Upper lobe of left lung (tissue), 6 donors: ENCODE measurements around the gene SLC27A5. TPM values are rescaled to one million over a fixed set of nuclear protein-coding genes. Genes with fewer than 3 reads are reported as not detected.

ENCODE experiments used
- ATAC-seq, 2 donors: fragments of 200-7000 bp; cut with Tn5 transposase; one replicate each; pipeline ENCODE4 v1.9.1; 2022; ENCODE audit warnings: mild to moderate bottlenecking in 2 of 2, moderate library complexity in 2 of 2; ENCODE audit not compliant: low FRiP score in 2 of 2
- DNase-seq, 2 donors: peaks; one replicate each; pipeline ENCODE4 v3.0.0-alpha.2; 2019 to 2020
- H3K27ac ChIP-seq, 4 donors: fragments of 200-600 bp; sonication (generic); one replicate each; pipeline ENCODE4 v1.5.1; 2016 to 2019
- H3K27me3 ChIP-seq, 4 donors: fragments of 200-600 bp; sonication (generic); one replicate each; pipeline ENCODE4 v1.5.1; 2017 to 2019
- H3K36me3 ChIP-seq, 4 donors: fragments of 200-600 bp; sonication (generic); one replicate each; pipeline ENCODE4 v1.5.1; 2016 to 2019
- H3K4me1 ChIP-seq, 4 donors: fragments of 200-600 bp; sonication (generic); one replicate each; pipeline ENCODE4 v1.5.1; 2018 to 2019
- H3K4me3 ChIP-seq, 4 donors: fragments of 200-600 bp; sonication (generic); one replicate each; pipeline ENCODE4 v1.5.1; 2017 to 2019; ENCODE audit warnings: mild to moderate bottlenecking in 2 of 4, moderate library complexity in 1 of 4
- H3K9me3 ChIP-seq, 4 donors: fragments of 200-600 bp; sonication (generic); one replicate each; pipeline ENCODE4 v1.5.1; 2018 to 2019
- CTCF ChIP-seq, 6 experiments: fragments of 450-650 bp in 4 of 6; fragments of 200-600 bp in 2 of 6; sonication (generic) in 2 of 6; IDR thresholded peaks; one replicate each; pipeline ENCODE4 v1.5.1; 2016 to 2019; ENCODE audit warnings: antibody characterized with exemption in 6 of 6
- EP300 ChIP-seq, 4 donors: sonication (generic); formaldehyde crosslinking; IDR thresholded peaks; one replicate each; pipeline ENCODE4 v1.5.1; 2017; ENCODE audit warnings: antibody characterized with exemption in 4 of 4, control low read depth in 2 of 4
- POLR2A ChIP-seq, 4 donors: fragments of 450-650 bp; IDR thresholded peaks; one replicate each; pipeline ENCODE4 v1.5.1; 2016 to 2017; ENCODE audit warnings: antibody characterized with exemption in 4 of 4, mild to moderate bottlenecking in 2 of 4
- POLR2AphosphoS5 ChIP-seq, 2 donors: sonication (generic); formaldehyde crosslinking; IDR thresholded peaks; one replicate each; pipeline ENCODE4 v1.5.1; 2017; ENCODE audit warnings: antibody characterized with exemption in 2 of 2
- WGBS, 2 donors: methylation state at CpG; one replicate each; pipeline ENCODE4 v1.1.5; 2017 to 2018; 5-methylcytosine and 5-hydroxymethylcytosine counted together
- total RNA-seq, 6 donors: library from RNA; depleted of rRNA in 4 of 6; stranded (reverse); fragments of >200 nt in 4 of 6; gene quantifications; one replicate each; pipeline versions ENCODE4 v1.1.0 to v1.2.1, GENCODE V29; 2016 to 2021
- donor health status: DM: no; HTN: no; CAD: no; lungs with moderate emphysema.
- donor health status: DM: no; HTN: yes; CAD: no; lungs with severe emphysema.

Gene SLC27A5
- total RNA-seq, 6 donors from 2014 or later = 1.6 to 12.2 (median 6.9) TPM

GRCh38 chr19:58550362-58551122 lies 38.8 kb upstream of the SLC27A5 start:
- TF ChIP-seq POLR2AphosphoS5 (IDR thresholded peaks at IDR 0.05) (no peak), POLR2A (IDR thresholded peaks at IDR 0.05) (no peak), CTCF (IDR thresholded peaks at IDR 0.05) (no peak), EP300 (IDR thresholded peaks at IDR 0.05) (no peak)
- Histone ChIP-seq H3K27ac (no peak overlapping the region), H3K9me3 (no peaks in the 10 kb centered on the region), H3K27me3 (no peaks in the 10 kb centered on the region), H3K4me1 (peaks cover 33 to 44% (median 36%) of the 10 kb centered on the region in 4 donors), H3K36me3 (peaks cover 45 to 72% (median 64%) of the 10 kb centered on the region in 4 donors), H3K4me3 (no peak overlapping the region)
- DNase-seq = no peak
- ATAC-seq = no peak
- WGBS, 2 donors = 91 to 94% methylated on average over 10 to 13 of the region's 13 CpGs

DNA sequence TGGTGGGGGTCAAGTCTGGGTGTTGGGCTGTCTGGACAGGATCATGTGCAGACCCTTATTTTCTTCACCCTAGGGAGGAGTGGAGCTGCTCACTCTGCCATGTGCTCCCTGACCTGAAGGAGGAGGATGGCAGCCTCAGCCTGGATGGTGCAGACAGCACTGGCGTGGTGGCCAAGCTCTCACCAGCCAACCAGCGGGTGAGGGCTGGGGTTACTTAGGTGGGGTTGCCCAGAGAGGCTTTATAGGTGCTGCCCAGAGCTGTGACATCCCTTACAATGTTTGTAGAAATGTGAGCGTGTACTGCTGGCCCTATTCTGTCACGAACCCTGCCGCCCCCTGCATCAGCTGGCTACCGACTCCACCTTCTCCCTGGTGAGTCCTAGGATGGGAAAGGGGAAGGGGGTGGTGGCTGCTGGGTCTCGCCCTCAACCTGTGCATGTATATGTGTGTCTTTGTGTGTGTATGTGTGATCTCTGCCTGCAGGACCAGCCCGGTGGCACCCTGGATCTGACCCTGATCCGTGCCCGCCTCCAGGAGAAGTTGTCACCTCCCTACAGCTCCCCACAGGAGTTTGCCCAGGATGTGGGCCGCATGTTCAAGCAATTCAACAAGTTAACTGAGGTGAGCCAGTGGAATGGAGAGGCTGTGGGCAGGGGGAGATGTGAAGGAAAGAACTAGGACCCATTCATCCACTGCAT lies 38.0 kb upstream of the SLC27A5 start:
- Histone ChIP-seq H3K4me3 (no peak overlapping the region), H3K27me3 (no peaks in the 10 kb centered on the region), H3K27ac (no peak overlapping the region), H3K36me3 (peaks cover 45 to 70% (median 63%) of the 10 kb centered on the region in 4 donors), H3K4me1 (peaks cover 32 to 43% (median 38%) of the 10 kb centered on the region in 4 donors), H3K9me3 (no peaks in the 10 kb centered on the region)
- DNase-seq (no peak), ATAC-seq (no peak)
- 88 to 94% methylated on average over 6 to 11 of the region's 11 CpGs for WGBS, 2 donors
- TF ChIP-seq POLR2AphosphoS5 (IDR thresholded peaks at IDR 0.05) (no peak), EP300 (IDR thresholded peaks at IDR 0.05) (no peak), POLR2A (IDR thresholded peaks at IDR 0.05) (no peak), CTCF (IDR thresholded peaks at IDR 0.05) (no peak)

GRCh38 chr19:58548859-58549663 lies 37.3 kb upstream of the SLC27A5 start:
- TF ChIP-seq EP300 (IDR thresholded peaks at IDR 0.05) (no peak), POLR2AphosphoS5 (IDR thresholded peaks at IDR 0.05) (no peak), CTCF (IDR thresholded peaks at IDR 0.05) (no peak), POLR2A (IDR thresholded peaks at IDR 0.05) (no peak)
- Histone ChIP-seq H3K27ac (no peak overlapping the region), H3K36me3 (peaks cover 45 to 70% (median 63%) of the 10 kb centered on the region in 4 donors), H3K4me1 (peaks cover 29 to 39% (median 34%) of the 10 kb centered on the region in 4 donors), H3K4me3 (no peak overlapping the region), H3K9me3 (no peaks in the 10 kb centered on the region), H3K27me3 (no peaks in the 10 kb centered on the region)
- DNase-seq (peak in 1 of 2 donors; percentile 60), ATAC-seq (no peak)
- 91 to 93% methylated on average over 12 to 18 of the region's 20 CpGs for WGBS, 2 donors

GRCh38 chr19:58547323-58548312 lies 35.8 kb upstream of the SLC27A5 start:
- no peaks in the 10 kb centered on the region for H3K9me3 ChIP-seq
- TF ChIP-seq CTCF (IDR thresholded peaks at IDR 0.05) = no peak
- TF ChIP-seq POLR2AphosphoS5 (IDR thresholded peaks at IDR 0.05) = no peak
- TF ChIP-seq POLR2A (IDR thresholded peaks at IDR 0.05) = no peak
- TF ChIP-seq EP300 (IDR thresholded peaks at IDR 0.05) = no peak
- DNase-seq (no peak), ATAC-seq (no peak)
- WGBS, 2 donors = 92 to 100% methylated on average over 2 to 18 of the region's 18 CpGs
- H3K4me3 ChIP-seq = no peak overlapping the region
- peaks cover 24 to 34% (median 28%) of the 10 kb centered on the region in 4 donors for H3K4me1 ChIP-seq
- H3K36me3 ChIP-seq = peaks cover 45 to 58% (median 56%) of the 10 kb centered on the region in 4 donors
- no peaks in the 10 kb centered on the region for H3K27me3 ChIP-seq
- peak overlapping the region in 1 of 4 donors; percentile 5 for H3K27ac ChIP-seq
